DMS153 treated with DMSO at 0.1 percent for 48 hours (cell line): ENCODE results near the gene CCDC60.
A peak's percentile ranks its signal among the peaks of the same experiment; 100 is the strongest.

Source experiments
- DNase-seq: peaks from one replicate; lab custom pipeline; 2025; ENCODE audit not compliant: unreplicated experiment; lab: John Stamatoyannopoulos, UW

Gene CCDC60

GRCh38 chr12:119501052-119501451, 166.5 kb downstream of the CCDC60 start:
- DNase-seq, result no peak

- DNase-seq, result no peak
Measured at GRCh38 chr12:119505001-119505400, 170.5 kb downstream of the CCDC60 start.

DNA sequence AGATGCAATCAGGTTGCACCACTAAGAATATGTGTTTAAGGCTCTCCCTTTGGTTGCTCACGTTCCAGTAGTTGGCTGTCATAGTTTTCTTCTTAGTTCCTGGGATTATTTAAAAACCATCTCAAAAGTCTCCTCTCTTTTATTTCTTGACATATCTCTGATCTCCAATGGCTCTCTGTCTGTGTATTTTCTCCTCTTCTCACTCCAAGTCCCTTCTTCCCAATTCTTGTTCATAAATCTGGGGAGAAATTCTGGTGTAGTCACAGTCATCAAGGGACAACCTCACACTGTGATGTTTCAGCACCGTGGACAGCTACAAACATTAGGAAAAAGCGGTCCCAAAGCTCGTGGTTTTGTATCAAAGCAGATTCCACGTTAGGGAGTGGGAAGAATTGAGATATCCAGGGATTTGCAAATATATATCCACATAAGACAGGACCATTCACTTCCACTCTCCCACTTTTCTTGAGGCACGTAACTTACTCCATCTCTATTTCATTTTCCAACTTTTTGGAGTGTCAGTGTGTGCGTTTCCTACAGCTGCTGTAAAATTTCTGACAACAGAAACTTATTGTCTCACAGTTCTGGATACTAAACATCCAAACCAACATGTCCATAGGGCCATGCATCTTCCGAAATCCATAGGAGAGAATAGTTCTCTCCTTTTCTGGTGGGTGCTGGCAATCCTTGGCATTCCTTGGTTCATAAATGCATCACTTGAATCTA, 178.4 kb downstream of the CCDC60 start:
- no peak for DNase-seq

DNA sequence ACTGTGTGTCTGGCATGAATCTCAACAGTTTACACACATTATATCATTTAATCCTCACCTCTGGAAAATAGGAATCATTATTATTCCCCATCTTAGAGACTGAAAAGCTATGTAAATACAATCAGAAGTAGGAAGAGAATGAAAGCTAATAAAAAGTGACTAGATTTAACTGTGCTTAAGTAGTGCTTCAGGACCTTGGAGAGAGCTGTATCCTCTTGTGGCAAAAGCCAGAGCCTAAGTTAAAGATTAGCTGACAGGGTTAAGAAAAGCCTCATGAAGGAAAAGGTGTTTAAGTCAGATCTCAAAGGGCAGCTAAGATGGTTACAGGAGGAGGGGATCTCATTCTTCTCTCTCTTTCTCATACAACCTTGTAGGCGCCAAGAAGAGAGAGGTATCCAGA, 193.7 kb downstream of the CCDC60 start:
- DNase-seq, result no peak

GRCh38 chr12:119540476-119540875, 205.9 kb downstream of the CCDC60 start:
- DNase-seq, result no peak

DNA sequence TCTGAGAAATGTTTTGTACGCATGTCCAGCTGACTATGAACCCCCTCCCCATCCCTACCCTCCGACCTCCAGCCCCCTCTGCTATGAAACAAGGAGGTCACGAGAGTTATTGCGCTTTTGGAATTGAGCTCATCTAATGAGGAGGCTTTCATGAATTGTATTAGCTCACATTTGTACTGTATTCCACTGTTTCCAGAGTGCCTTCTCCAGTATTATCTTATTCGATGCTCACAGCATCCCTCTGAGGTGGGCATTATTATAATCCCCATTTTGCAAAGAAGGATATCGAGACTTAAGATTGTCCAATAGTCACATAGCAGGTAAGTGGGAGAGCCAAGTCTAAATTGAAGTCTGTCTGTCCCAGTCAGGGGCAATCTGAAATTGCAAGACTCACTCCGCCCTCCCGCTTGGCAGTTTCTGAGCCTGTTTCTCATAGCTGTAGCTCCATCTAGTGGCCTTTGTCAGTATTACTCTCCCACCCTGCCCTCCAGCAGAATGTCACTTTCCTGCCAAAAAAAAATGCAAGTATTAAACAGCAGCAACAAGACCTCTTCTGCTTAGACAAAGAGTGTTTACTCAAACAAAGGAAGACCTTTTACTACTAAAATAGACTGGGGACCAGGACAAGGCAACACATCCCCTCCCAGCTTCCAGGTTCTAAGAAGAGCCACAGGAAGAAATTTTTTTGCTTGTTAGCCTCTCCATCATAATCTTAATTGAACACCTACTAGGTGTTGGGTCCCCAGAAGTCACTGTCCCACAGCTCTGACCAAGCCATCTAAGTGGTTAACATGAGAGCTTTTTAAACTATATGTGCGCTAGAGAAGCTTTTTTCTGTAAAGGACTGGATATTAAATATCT, 210.5 kb downstream of the CCDC60 start:
- peak; percentile 19 for DNase-seq

- DNase-seq, result no peak
Measured at GRCh38 chr12:119546340-119546739, 211.8 kb downstream of the CCDC60 start.

GRCh38 chr12:119547001-119547400, 212.5 kb downstream of the CCDC60 start:
- no peak for DNase-seq

GRCh38 chr12:119556854-119557253, 222.3 kb downstream of the CCDC60 start:
- no peak for DNase-seq

DNA sequence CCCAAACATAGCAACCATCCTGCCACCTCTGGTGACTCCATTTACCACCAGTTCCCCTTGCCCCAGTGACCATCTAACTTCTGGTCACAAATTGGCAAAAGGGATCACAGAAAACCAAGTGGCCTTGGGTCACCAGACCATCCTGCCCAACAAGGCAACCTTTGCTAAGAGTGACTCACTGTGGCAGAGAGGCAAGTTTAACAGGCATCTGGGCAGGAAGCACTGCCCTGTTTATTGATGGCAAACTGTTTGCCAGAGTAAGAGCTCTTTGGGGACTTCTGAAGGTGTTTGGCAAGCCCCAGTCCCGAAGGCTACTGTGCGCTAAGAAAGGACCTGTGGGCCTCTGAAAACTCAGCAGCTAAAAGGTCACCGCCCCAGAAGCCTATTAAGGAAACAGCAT, 230.9 kb downstream of the CCDC60 start:
- no peak for DNase-seq

- DNase-seq, result no peak
Measured at GRCh38 chr12:119570771-119571170, 236.2 kb downstream of the CCDC60 start.

- DNase-seq, result no peak
Measured at GRCh38 chr12:119573086-119573485, 238.6 kb downstream of the CCDC60 start.

DNA sequence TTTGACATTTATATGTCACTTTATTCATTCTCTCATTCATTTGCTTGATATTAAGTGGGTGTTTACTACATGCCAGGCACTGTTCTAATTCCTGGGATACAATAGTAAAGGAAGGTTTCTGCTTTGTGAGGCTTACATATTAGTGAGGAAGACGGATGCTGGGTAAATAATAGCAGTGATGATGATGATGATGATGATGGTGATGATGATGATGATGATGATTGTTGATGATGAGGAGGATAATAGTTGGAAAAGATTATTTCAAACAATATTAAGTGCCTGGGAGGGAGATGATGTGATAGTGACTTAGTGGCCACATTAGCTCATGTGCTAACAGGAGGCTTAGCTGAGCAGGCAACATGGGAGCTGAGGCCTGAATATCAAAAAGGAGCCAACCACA, 239.7 kb downstream of the CCDC60 start:
- no peak for DNase-seq

- no peak for DNase-seq
Measured at GRCh38 chr12:119576118-119576810, 241.7 kb downstream of the CCDC60 start.

DNA sequence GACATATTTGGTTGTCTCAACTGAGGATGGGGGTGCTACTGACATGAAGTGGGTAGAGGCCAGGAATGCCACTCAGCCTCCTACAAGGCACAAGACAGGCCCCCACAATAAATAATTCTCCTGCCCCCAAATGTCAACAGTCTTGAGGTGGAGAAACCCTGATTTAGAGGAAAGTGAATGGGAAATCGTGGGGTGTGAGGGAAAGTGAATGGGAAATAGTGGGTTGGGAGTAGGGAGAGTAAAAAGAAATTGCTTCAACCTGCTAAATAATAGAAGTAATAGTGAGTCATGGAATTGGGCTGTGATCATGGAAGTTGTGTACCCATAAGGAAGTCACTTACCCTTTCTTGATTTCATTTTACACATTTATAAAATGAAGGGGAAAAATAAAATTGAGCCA, 242.4 kb downstream of the CCDC60 start:
- no peak for DNase-seq

- DNase-seq, result no peak
Measured at GRCh38 chr12:119578112-119578511, 243.6 kb downstream of the CCDC60 start.

- no peak for DNase-seq
Measured at GRCh38 chr12:119589097-119589496, 254.6 kb downstream of the CCDC60 start.

DNA sequence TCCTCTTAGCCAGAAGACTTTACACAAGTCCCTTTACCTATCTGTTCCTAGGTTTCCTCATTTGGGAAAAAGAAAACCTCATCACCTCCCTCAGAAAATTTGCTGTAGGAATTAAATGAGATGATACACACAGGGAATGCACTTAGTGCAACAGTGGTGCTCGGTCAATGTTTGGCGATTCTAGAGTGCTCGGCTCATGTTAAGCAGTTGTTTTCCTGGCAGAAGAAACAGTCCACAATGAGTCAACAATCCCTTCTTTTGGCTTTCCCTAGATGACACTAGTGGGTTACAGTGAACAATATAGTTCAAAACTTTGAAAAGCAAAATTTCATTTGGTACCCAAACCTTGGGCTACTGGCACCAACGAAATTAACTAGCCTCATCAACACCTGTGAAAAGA, 255.1 kb downstream of the CCDC60 start:
- DNase-seq, result no peak
